ENCODE results near the gene ENKD1. TPM values are rescaled to one million over a fixed set of nuclear protein-coding genes. Genes with fewer than 3 reads are reported as not detected.
"Not testable (repeated sequence)": the region's sequence is repeated elsewhere in the genome, so short reads cannot be mapped to it uniquely, and the experiment has no call there.

The ENKD1 gene
- total RNA-seq, 2 experiments from 2014 or later: 7.0 TPM

- Mint-ChIP-seq H3K27ac (peak overlapping the region; percentile 25), H3K4me3 (no peak overlapping the region), H3K9me3 (ENCODE audit: insufficient read depth) (no peaks in the 10 kb centered on the region), H3K36me3 (ENCODE audit: low read depth) (peaks cover 5% of the 10 kb centered on the region), H3K4me1 (ENCODE audit: low read depth) (peaks cover 30% of the 10 kb centered on the region), H3K27me3 (ENCODE audit: low read depth) (no peaks in the 10 kb centered on the region)
- ChIA-PET CTCF (no interaction called here), POLR2A (no interaction called here)
- no peak for ATAC-seq
- DNase-seq: no peak
Observed at GRCh38 chr16:67702130-67702529, 35.6 kb upstream of the ENKD1 start.

GRCh38 chr16:67701420-67701819 lies 34.9 kb upstream of the ENKD1 start:
- H3K27ac Mint-ChIP-seq: peak overlapping the region; percentile 18
- DNase-seq (no peak), ATAC-seq (no peak)
- no peak overlapping the region for H3K4me3 Mint-ChIP-seq
- no peaks in the 10 kb centered on the region for H3K9me3 Mint-ChIP-seq (ENCODE audit: insufficient read depth)
- peaks cover 33% of the 10 kb centered on the region for H3K4me1 Mint-ChIP-seq (ENCODE audit: low read depth)
- peaks cover 5% of the 10 kb centered on the region for H3K36me3 Mint-ChIP-seq (ENCODE audit: low read depth)
- POLR2A ChIA-PET: no interaction called here
- H3K27me3 Mint-ChIP-seq (ENCODE audit: low read depth): no peaks in the 10 kb centered on the region
- CTCF ChIA-PET: no interaction called here

- ATAC-seq (no peak), DNase-seq (no peak)
- CTCF ChIA-PET: no interaction called here
- no peaks in the 10 kb centered on the region for H3K9me3 Mint-ChIP-seq (ENCODE audit: insufficient read depth)
- POLR2A ChIA-PET: no interaction called here
- H3K4me1 Mint-ChIP-seq (ENCODE audit: low read depth): peaks cover 26% of the 10 kb centered on the region
- H3K27me3 Mint-ChIP-seq (ENCODE audit: low read depth): no peaks in the 10 kb centered on the region
- peaks cover 5% of the 10 kb centered on the region for H3K36me3 Mint-ChIP-seq (ENCODE audit: low read depth)
- H3K4me3 Mint-ChIP-seq: no peak overlapping the region
- no peak overlapping the region for H3K27ac Mint-ChIP-seq
Observed at GRCh38 chr16:67699265-67699664, 32.7 kb upstream of the ENKD1 start.

GRCh38 chr16:67697422-67698185 lies 31.1 kb upstream of the ENKD1 start:
- peaks cover 2% of the 10 kb centered on the region for H3K36me3 Mint-ChIP-seq (ENCODE audit: low read depth)
- no peak for ATAC-seq
- no peak overlapping the region for H3K27ac Mint-ChIP-seq
- CTCF ChIA-PET: interaction anchor here (1.3 to 2.8 kb wide), 2 partner anchors 119 to 176 kb away, joined by 4 to 12 read pairs; no protein-coding TSS in a partner anchor
- no peaks in the 10 kb centered on the region for H3K27me3 Mint-ChIP-seq (ENCODE audit: low read depth)
- H3K4me3 Mint-ChIP-seq: no peak overlapping the region
- peaks cover 10% of the 10 kb centered on the region for H3K4me1 Mint-ChIP-seq (ENCODE audit: low read depth)
- no peaks in the 10 kb centered on the region for H3K9me3 Mint-ChIP-seq (ENCODE audit: insufficient read depth)
- DNase-seq: no peak
- POLR2A ChIA-PET: interaction anchor here (1.2 kb wide), 1 partner anchor 22 kb away, joined by 3 read pairs; the partner anchor contains the start of gene GFOD2

GRCh38 chr16:67694611-67695010 lies 28.1 kb upstream of the ENKD1 start:
- no peak overlapping the region for H3K27ac Mint-ChIP-seq
- no peaks in the 10 kb centered on the region for H3K27me3 Mint-ChIP-seq (ENCODE audit: low read depth)
- DNase-seq (no peak), ATAC-seq (no peak)
- POLR2A ChIA-PET: no interaction called here
- H3K4me1 Mint-ChIP-seq (ENCODE audit: low read depth): peaks cover 5% of the 10 kb centered on the region
- H3K4me3 Mint-ChIP-seq: no peak overlapping the region
- CTCF ChIA-PET: interaction anchor here (1.3 kb wide), 1 partner anchor 122 kb away, joined by 3 read pairs; no protein-coding TSS in a partner anchor
- H3K9me3 Mint-ChIP-seq (ENCODE audit: insufficient read depth): no peaks in the 10 kb centered on the region
- peaks cover 6% of the 10 kb centered on the region for H3K36me3 Mint-ChIP-seq (ENCODE audit: low read depth)

GRCh38 chr16:67693517-67694285 lies 27.2 kb upstream of the ENKD1 start:
- ChIA-PET POLR2A (interaction anchor here (0.7 kb wide), 1 partner anchor 82 kb away, joined by 4 read pairs; no protein-coding TSS in a partner anchor), CTCF (interaction anchor here (1.0 kb wide), 1 partner anchor 17 kb away, joined by 3 read pairs; no protein-coding TSS in a partner anchor)
- not testable (repeated sequence) for H3K9me3 Mint-ChIP-seq (ENCODE audit: insufficient read depth); H3K27ac Mint-ChIP-seq; ATAC-seq; H3K36me3 Mint-ChIP-seq (ENCODE audit: low read depth); DNase-seq; H3K4me1 Mint-ChIP-seq (ENCODE audit: low read depth); H3K27me3 Mint-ChIP-seq (ENCODE audit: low read depth); H3K4me3 Mint-ChIP-seq

GRCh38 chr16:67685388-67686112 lies 19.0 kb upstream of the ENKD1 start:
- ChIA-PET CTCF (interaction anchor here (0.7 to 4.6 kb wide), 2 partner anchors 15 to 1282 kb away, joined by 3 to 36 read pairs; no protein-coding TSS in a partner anchor), POLR2A (interaction anchor here (0.6 kb wide), 1 partner anchor 469 kb away, joined by 4 read pairs; no protein-coding TSS in a partner anchor)
- H3K4me1 Mint-ChIP-seq (ENCODE audit: low read depth): no peaks in the 10 kb centered on the region
- no peak overlapping the region for H3K27ac Mint-ChIP-seq
- H3K4me3 Mint-ChIP-seq: no peak overlapping the region
- no peak for ATAC-seq
- no peaks in the 10 kb centered on the region for H3K9me3 Mint-ChIP-seq (ENCODE audit: insufficient read depth)
- no peak for DNase-seq
- H3K36me3 Mint-ChIP-seq (ENCODE audit: low read depth): peaks cover 11% of the 10 kb centered on the region
- H3K27me3 Mint-ChIP-seq (ENCODE audit: low read depth): no peaks in the 10 kb centered on the region

- ChIA-PET CTCF (interaction anchor here (1.3 to 4.6 kb wide), 3 partner anchors 13 to 163 kb away, joined by 5 to 36 read pairs (median 6); no protein-coding TSS in a partner anchor), POLR2A (no interaction called here)
- Mint-ChIP-seq H3K27ac (no peak overlapping the region), H3K36me3 (ENCODE audit: low read depth) (peaks cover 7% of the 10 kb centered on the region), H3K9me3 (ENCODE audit: insufficient read depth) (no peaks in the 10 kb centered on the region), H3K27me3 (ENCODE audit: low read depth) (no peaks in the 10 kb centered on the region), H3K4me1 (ENCODE audit: low read depth) (no peaks in the 10 kb centered on the region), H3K4me3 (no peak overlapping the region)
- ATAC-seq (no peak), DNase-seq (no peak)
Observed at GRCh38 chr16:67683767-67684166, 17.2 kb upstream of the ENKD1 start.

GRCh38 chr16:67679935-67680897 lies 13.7 kb upstream of the ENKD1 start:
- Mint-ChIP-seq H3K36me3 (ENCODE audit: low read depth) (peaks cover 5% of the 10 kb centered on the region), H3K4me1 (ENCODE audit: low read depth) (no peaks in the 10 kb centered on the region), H3K9me3 (ENCODE audit: insufficient read depth) (no peaks in the 10 kb centered on the region), H3K27ac (no peak overlapping the region), H3K4me3 (no peak overlapping the region), H3K27me3 (ENCODE audit: low read depth) (no peaks in the 10 kb centered on the region)
- DNase-seq: no peak
- CTCF ChIA-PET: interaction anchor here (1.2 to 4.6 kb wide), 3 partner anchors 10 to 204 kb away, joined by 3 to 36 read pairs (median 3); no protein-coding TSS in a partner anchor
- POLR2A ChIA-PET: interaction anchor here (0.6 to 1.0 kb wide), 2 partner anchors 39 to 142 kb away, joined by 3 to 4 read pairs; partner anchors contain the start of gene GFOD2
- ATAC-seq: no peak

GRCh38 chr16:67678354-67679023 lies 11.9 kb upstream of the ENKD1 start:
- no peak for ATAC-seq
- Mint-ChIP-seq H3K27ac (no peak overlapping the region), H3K4me3 (no peak overlapping the region), H3K36me3 (ENCODE audit: low read depth) (peaks cover 2% of the 10 kb centered on the region), H3K9me3 (ENCODE audit: insufficient read depth) (no peaks in the 10 kb centered on the region), H3K4me1 (ENCODE audit: low read depth) (no peaks in the 10 kb centered on the region), H3K27me3 (ENCODE audit: low read depth) (no peaks in the 10 kb centered on the region)
- CTCF ChIA-PET: interaction anchor here (1.2 kb wide), 1 partner anchor 10 kb away, joined by 3 read pairs; no protein-coding TSS in a partner anchor
- POLR2A ChIA-PET: no interaction called here
- DNase-seq: no peak
